Stimulated activated CD4-positive, alpha-beta T cell treated with anti-CD3 and anti-CD28 coated beads, Interleukin-1b, Interleukin-23, amount 100 ng/mL, for 48 hours (primary cell): ENCODE data around the gene CALHM4.

Experiments
- DNase-seq: peaks from one replicate; pipeline ENCODE4 v3.0.0-alpha.2; 2020

The CALHM4 gene, protein sequence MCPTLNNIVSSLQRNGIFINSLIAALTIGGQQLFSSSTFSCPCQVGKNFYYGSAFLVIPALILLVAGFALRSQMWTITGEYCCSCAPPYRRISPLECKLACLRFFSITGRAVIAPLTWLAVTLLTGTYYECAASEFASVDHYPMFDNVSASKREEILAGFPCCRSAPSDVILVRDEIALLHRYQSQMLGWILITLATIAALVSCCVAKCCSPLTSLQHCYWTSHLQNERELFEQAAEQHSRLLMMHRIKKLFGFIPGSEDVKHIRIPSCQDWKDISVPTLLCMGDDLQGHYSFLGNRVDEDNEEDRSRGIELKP

DNA sequence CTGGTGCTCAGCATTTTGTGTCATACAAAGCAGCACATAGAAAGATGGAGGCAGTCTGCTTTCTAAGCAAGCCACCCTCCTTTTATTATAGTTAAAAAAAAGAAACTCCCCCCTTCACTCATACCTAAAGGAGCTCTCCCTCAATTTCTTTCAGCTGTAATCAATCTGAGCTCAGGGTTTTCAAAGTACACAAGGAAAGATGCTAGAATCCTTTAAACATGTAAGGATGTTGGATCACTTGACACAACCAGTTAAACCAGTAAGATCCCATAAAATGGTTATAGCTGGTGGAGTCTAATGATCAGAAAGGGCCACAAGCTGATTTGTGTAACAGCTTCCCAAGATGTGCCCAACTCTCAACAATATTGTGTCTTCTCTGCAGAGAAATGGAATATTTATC lies at the start of gene CALHM4:
CALHM4 (plus strand) TSS at position 301 of the 400 bp plus-strand sequence; CDS start at position 344, 43 bp downstream.
- DNase-seq = no peak

- no peak for DNase-seq
Observed at GRCh38 chr6:116507324-116507723, 46.2 kb upstream of the CALHM4 start.

DNA sequence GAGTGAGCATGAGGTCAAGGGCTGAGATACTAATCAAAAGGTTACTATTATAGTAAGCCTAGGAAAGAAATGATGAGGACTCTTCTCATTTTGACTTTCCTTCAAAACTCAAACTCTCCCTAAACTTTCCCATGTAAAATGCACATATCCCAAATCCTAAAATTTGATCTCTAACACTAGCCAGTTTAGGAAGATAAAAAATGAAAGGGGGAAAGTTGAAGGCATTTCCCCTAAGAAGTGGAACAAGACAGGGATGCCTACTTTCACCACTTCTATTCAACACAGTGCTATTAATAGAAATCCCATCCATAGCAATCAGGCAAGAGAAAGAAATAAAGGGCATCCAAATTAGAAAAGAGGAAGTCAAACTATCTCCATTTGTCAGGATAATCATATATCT lies 45.0 kb upstream of the CALHM4 start:
- no peak for DNase-seq

GRCh38 chr6:116511424-116512110 lies 42.0 kb upstream of the CALHM4 start, which contains the start of gene CALHM5:
Gene CALHM5, plus strand, starts transcription at chr6:116511639. Its CDS starts 58 bp downstream, at chr6:116511697.
- DNase-seq = no peak

- no peak for DNase-seq
Observed at GRCh38 chr6:116512111-116512559, 41.4 kb upstream of the CALHM4 start.

DNA sequence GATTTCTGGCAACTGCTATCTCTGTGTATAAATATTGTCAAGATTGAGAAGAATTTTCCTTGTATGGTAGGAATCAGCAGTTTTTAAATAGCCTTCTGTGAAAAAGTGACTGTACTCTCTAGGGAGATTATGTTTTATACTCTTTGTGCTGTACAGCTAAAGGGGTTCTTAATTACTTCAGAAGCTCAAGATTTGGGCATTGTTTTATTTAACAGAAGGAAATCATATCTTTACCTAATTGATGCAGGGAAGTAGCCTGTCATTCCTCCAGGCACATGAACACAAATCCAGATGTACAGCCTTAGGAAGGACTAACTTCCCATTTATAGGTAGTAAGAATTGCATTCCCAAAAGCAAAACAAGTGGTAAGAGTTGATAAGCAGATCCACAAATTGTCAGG lies 40.8 kb upstream of the CALHM4 start:
- DNase-seq = no peak

DNA sequence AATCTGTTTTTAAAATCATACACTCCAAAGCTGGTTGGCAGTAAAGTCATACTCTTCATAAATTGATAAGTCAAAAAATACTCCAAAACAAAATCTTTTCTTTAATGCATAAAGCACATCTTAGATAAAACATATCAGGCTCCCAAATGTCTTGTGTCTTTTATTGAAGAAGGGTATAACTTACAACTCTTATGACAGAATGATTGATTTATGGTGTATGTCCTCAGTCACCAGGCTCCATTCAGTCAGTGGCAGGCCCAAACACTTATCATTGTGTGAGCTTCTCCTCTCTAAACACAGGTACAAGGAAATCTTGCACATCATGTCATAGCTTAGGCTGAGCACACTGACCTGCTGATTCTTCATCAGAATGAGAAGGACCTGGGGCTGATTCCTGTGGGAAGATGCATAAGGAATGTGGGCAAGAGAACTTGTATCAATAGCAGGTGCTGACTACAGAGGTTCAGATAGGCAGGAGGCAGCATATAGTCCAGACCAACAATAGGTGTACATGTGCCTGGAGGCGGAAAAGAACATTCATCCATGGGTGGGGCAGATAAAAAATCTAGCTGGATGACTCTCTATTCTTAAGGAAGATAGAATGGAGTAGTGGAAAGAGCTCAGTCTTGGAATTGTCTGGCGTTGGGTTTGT lies 40.2 kb upstream of the CALHM4 start:
- no peak for DNase-seq

DNA sequence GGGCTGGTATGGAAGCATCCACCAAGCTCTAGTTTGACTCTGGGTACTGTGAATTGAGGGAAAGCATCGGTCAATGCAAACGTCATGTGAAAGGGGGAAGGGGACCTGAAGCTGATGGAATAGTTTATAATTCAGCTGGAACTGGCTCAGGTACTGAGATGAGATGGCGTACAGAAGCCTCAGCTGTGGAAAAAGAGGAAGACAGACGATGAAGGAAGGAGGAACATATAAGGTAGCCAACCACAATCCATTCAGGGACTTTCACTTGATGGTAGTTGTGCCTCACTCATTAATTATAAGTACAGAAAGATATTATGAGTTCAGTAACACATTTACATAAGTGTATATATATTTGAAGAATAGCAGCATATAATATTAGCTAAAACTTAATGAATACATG lies 39.4 kb upstream of the CALHM4 start:
- no peak for DNase-seq

- DNase-seq = no peak
Observed at GRCh38 chr6:116515141-116515540, 38.4 kb upstream of the CALHM4 start.

DNA sequence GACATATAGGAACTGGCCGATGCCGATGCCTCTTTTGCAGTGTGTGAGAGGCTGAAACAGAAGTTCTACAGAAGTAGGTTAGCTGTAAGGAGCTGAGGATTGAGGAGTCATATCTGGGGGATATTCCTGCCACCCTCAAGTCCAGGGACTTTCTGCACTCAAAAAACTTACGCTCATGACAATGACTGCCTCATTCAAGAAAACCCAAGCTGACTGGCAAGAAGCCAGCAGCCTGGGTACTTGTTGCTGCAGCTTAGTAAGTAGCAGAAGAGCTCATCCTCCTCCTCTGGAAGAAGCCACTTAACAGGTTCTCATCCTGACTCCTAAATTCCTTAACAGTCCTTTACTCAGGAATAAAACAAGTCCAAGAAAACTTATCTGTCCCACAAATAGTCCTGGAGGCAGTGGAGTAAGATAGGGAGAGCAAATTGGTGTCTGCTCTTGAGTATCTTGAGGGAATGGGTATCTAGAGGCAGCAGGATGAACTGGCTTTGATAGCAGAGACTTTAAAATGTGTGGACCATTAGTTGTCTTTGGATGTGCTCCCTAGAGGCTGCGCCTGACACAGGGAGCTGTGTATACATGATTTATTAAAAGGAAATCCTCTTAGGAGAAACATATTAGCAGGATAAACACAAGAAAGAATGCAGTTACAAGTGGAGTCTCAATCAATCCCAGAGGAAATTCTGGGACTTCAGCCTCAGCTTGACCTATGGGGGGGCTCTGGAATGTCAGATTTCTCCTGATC lies 34.8 kb upstream of the CALHM4 start:
- DNase-seq = no peak

DNA sequence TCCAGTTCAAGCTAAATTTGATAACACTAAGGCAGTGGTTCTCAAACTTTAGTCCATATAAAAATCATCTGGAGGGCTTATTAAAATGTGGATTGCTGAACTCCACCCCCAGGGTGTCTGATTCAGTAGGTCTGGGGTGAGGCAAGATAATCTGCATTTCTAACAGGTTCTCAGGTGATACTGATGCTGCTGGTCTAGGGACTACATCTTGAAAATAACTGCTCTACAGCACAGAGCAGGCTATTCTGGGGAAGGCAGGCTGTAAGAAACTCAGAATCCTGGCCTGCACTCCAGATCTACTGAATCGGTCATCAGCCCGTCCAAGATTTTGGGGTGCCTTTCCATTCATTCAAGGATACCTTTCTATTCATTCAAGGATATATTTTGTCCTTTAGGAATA lies 30.7 kb upstream of the CALHM4 start:
- no peak for DNase-seq

GRCh38 chr6:116524236-116524635 lies 29.3 kb upstream of the CALHM4 start:
- DNase-seq = no peak

DNA sequence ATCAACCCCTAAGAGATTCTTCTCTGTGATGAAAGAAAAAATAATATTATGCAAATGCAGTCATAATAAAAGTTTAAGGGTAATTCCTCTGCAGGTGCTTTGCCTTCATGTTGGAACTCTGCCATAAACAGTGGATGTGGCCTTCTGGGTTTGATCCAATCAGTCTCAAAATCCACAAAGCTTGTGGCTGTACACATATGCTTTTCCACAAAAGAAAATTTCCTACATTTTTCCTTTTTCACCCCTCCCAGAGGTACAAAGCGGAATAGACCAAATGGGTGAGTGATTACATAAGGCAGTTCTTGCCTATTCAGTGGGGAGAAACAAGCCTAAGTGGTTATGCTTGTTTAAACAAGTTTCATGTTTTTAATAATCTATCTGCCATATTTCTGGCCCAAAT lies 25.4 kb upstream of the CALHM4 start:
- DNase-seq = no peak

- no peak for DNase-seq
Observed at GRCh38 chr6:116528780-116529179, 24.8 kb upstream of the CALHM4 start.

DNA sequence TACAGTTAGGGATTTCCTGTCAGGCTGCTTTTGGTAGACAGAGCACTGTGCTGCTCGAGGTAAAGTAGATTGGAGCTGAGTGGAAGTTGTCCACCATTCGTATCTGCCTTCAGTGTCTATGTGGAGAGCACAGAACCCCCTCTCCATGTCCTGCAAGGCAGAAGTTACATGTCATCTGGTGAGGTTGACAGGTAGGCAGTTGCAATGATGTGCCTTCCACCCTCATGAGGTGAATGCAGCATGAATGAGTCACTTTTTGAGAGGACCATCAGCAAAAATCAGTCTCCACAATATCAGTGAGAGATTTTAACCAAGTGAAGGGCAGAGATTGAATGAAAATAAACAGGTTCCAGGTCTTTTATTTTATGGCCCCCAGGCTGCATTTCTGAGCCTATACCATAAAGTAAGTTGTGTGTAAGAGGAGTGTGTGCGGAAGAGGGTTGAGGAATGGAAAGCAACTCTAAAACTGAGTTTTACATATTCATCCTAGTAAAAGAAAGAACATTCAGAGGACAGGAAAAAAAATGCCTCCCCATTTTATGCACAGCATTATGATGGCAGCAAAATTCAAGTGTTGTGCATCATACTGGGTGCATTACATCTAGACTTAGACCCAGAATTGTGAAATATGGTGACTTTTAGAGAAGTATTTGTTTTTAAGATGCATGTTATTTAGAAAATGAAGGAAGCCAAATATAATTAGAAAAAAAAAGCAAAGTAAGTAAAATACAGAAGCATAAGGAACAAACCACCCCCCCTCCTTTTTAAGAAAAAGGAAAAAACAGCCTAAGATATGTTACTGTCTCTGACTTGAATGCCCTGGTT lies 23.9 kb upstream of the CALHM4 start:
- DNase-seq = no peak

DNA sequence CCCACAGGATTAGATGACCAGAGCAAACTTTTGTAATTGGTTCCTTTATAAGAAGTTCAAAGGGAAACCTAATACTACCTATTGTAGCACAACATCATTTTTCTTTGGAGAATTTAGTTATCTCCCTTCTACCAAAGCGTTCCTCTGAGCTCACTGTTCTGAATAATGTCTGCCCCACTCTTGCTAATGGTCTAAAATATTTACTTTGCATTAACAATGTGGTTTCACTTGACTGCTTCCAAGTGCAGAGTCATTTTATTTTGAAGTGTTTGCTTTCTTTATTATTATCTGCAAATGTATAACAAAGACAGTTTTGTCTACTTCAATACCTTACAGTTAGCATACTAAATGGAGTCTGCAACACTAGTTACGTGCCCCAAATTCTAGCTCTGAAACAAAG lies 23.1 kb upstream of the CALHM4 start:
- no peak for DNase-seq

DNA sequence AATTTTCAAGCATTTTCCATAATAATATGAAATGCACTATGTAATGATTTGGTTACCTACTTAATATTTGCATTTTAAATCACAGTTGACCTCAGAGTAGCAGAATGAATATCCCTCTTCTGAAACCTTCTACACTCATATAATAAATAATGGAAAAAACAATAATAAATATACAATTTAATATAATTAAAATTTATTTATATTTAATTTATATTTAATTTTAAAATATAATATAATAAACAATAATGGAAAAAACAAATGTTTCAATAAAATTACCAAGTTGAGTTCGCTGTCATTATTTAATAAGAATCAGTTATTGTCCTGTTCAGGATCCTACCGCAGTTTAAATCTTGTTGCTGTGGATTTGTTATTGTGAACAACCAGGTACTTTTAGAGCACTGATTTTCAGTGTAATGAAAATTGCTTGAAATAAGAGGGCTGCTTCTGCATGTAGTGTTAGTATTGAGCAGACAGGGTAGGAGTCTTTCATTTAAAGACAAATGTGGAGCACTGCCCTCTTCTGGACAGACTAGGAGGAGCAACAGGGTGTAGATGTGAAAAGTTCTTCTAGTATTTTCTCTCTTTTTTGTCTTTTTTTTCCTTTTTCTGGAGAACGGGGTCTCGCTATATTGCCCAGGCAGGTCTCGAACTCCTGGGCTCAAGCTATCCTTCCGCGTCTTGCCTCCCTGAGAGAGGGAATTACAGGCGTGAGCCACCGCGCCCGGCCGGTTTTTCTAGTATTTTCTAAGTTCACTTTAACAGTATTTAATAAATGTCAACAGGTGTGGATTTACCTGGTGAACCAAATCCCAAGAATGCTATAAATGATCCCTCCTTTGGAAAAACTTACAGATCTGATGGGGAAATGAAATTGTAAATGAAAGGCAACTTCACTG lies 21.6 kb upstream of the CALHM4 start:
- DNase-seq = peak; percentile 28

- DNase-seq = no peak
Observed at GRCh38 chr6:116533233-116533957, 20.2 kb upstream of the CALHM4 start.

GRCh38 chr6:116535109-116535508 lies 18.4 kb upstream of the CALHM4 start:
- DNase-seq = no peak

- no peak for DNase-seq
Observed at GRCh38 chr6:116536216-116536621, 17.3 kb upstream of the CALHM4 start.
